HCT116 (cell line): ENCODE measurements around the gene SLC13A3. TPM values are rescaled to one million over a fixed set of nuclear protein-coding genes. Genes with fewer than 3 reads are reported as not detected.

Experiments used
- ATAC-seq: fragments of 200-7000 bp; cut with Tn5 transposase; 2 replicates; pipeline ENCODE4 v1.9.1; 2020; ENCODE audit warnings: mild to moderate bottlenecking, moderate library complexity
- Bru-seq: library from RNA; stranded (reverse); fragments of 400-500 nt; gene quantifications from one replicate; lab custom pipeline; 2021; lab: Mats Ljungman, UMichigan
- BruChase-seq, 2 experiments: library from RNA; stranded (reverse); fragments of 400-500 nt; gene quantifications; one replicate each; lab custom pipeline; 2021; lab: Mats Ljungman, UMichigan
- BruUV-seq: library from RNA; stranded (reverse); fragments of 400-500 nt; replicated peaks from 2 replicates; lab custom pipeline; 2021; lab: Mats Ljungman, UMichigan
- CTCF ChIA-PET: fragments of 300-600 bp; sonication (Branson Sonifier 250); formaldehyde crosslinking; loops from one replicate; lab custom pipeline; 2021; ENCODE audit warnings: antibody characterized with exemption; lab: Charles Lee
- POLR2A ChIA-PET: fragments of 300-600, 350-600 bp; sonication (Branson Sonifier 250); formaldehyde crosslinking; loops from one replicate; lab custom pipeline; 2021; ENCODE audit warnings: antibody characterized with exemption; lab: Charles Lee
- RAD21 ChIA-PET, 2 experiments: fragments of 300-600 bp; sonication (Branson Sonifier 250); formaldehyde crosslinking; loops; one replicate each; lab custom pipeline; 2023; ENCODE audit warnings: low total read pairs in 2 of 2; ENCODE audit not compliant: uncharacterized antibody in 2 of 2, unreplicated experiment in 2 of 2, low non-redundant PET in 1 of 2; lab: Charles Lee
- DNase-seq: peaks from one replicate; pipeline ENCODE4 v3.0.0-alpha.2; 2010; ENCODE audit warnings: low read depth, low spot score
- H2AFZ ChIP-seq: fragments of 200-600 bp; shearing (Covaris generic), sonication (generic); 2 replicates; pipeline ENCODE4 v1.6.1; 2017; ENCODE audit warnings: low read depth, mixed run types, mixed read lengths, antibody characterized with exemption, low read length; ENCODE audit not compliant: poor library complexity, severe bottlenecking
- H3K27ac ChIP-seq: 2 replicates; pipeline ENCODE4 v1.5.1; 2012; ENCODE audit warnings: low read depth, low read length
- H3K27me3 ChIP-seq: fragments of 200-600 bp; sonication (generic); 2 replicates; pipeline ENCODE4 v1.6.1; 2016; ENCODE audit warnings: mixed run types, low read length, mixed read lengths; ENCODE audit not compliant: insufficient read depth
- H3K36me3 ChIP-seq, 2 experiments: fragments of 200-500 bp in 1 of 2; fragments of 200-600 bp in 1 of 2; sonication (Bioruptor generic) in 1 of 2; sonication (generic) in 1 of 2; 2 replicates each; pipeline versions ENCODE4 v1.5.1 to v1.6.1; 2014 to 2016; ENCODE audit warnings: low read length in 2 of 2, inconsistent platforms in 1 of 2, mixed read lengths in 1 of 2, mixed run types in 1 of 2; ENCODE audit not compliant: insufficient read depth in 2 of 2, control insufficient read depth in 1 of 2
- H3K4me1 ChIP-seq, 2 experiments: fragments of 200-600 bp in 1 of 2; sonication (generic) in 1 of 2; 2 replicates each; pipeline versions ENCODE4 v1.5.1 to v1.6.1; 2012 to 2017; ENCODE audit warnings: low read length in 2 of 2, inconsistent platforms in 1 of 2, mild to moderate bottlenecking in 1 of 2, mixed read lengths in 1 of 2, mixed run types in 1 of 2, moderate library complexity in 1 of 2; ENCODE audit not compliant: insufficient read depth in 2 of 2, control insufficient read depth in 1 of 2
- H3K4me2 ChIP-seq: fragments of 200-600 bp; sonication (generic); 2 replicates; pipeline ENCODE4 v1.6.1; 2017; ENCODE audit warnings: mixed run types, low read length, mixed read lengths
- H3K4me3 ChIP-seq, 2 experiments: fragments of 200-600 bp in 1 of 2; sonication (generic) in 1 of 2; replicated peaks in 1 of 2; 2 replicates each; pipeline ENCODE4 v1.5.1; 2011 to 2016; ENCODE audit warnings: low read length in 2 of 2, control low read depth in 1 of 2, low read depth in 1 of 2, mild to moderate bottlenecking in 1 of 2, mixed read lengths in 1 of 2, mixed run types in 1 of 2
- H3K79me2 ChIP-seq: fragments of 200-600 bp; sonication (generic); 2 replicates; pipeline ENCODE4 v1.6.1; 2017; ENCODE audit warnings: mild to moderate bottlenecking, mixed run types, low read length, moderate library complexity, mixed read lengths; ENCODE audit not compliant: insufficient read depth
- H3K9ac ChIP-seq: fragments of 200-600 bp; sonication (generic); 2 replicates; pipeline ENCODE4 v1.6.1; 2016; ENCODE audit warnings: low read length, mixed read lengths
- H3K9me2 ChIP-seq: fragments of 200-600 bp; sonication (generic), shearing (Covaris generic); 2 replicates; pipeline ENCODE4 v1.6.1; 2017; ENCODE audit warnings: mixed run types, mild to moderate bottlenecking, moderate library complexity; ENCODE audit not compliant: insufficient read depth
- H3K9me3 ChIP-seq, 2 experiments: fragments of 200-500 bp in 1 of 2; fragments of 200-600 bp in 1 of 2; sonication (Bioruptor generic) in 1 of 2; sonication (generic) in 1 of 2; 2 replicates each; pipeline ENCODE4 v1.6.1; 2014 to 2017; ENCODE audit warnings: low read length in 2 of 2, mixed read lengths in 2 of 2, inconsistent platforms in 1 of 2, low read depth in 1 of 2, mild to moderate bottlenecking in 1 of 2, mixed run types in 1 of 2, moderate library complexity in 1 of 2; ENCODE audit not compliant: control insufficient read depth in 1 of 2, insufficient read depth in 1 of 2
- H4K20me1 ChIP-seq: fragments of 200-600 bp; sonication (generic), shearing (Covaris generic); 2 replicates; pipeline ENCODE4 v1.6.1; 2017; ENCODE audit warnings: mixed run types, mild to moderate bottlenecking, moderate library complexity; ENCODE audit not compliant: insufficient read depth
- ATF3 ChIP-seq: IDR thresholded peaks from 2 replicates; pipeline ENCODE4 v1.6.1; 2012
- EGR1 ChIP-seq: IDR thresholded peaks from 2 replicates; pipeline ENCODE4 v1.6.1; 2012; ENCODE audit warnings: low read depth
- ELF1 ChIP-seq: IDR thresholded peaks from 2 replicates; pipeline ENCODE4 v1.6.1; 2012; ENCODE audit warnings: low read depth, borderline replicate concordance
- EZH2phosphoT487 ChIP-seq: fragments of 200-600 bp; IDR thresholded peaks from 2 replicates; pipeline ENCODE4 v1.6.1; 2018; ENCODE audit warnings: antibody characterized with exemption, borderline replicate concordance
- MAX ChIP-seq: IDR thresholded peaks from 2 replicates; pipeline ENCODE4 v1.6.1; 2012
- POLR2A ChIP-seq: IDR thresholded peaks from 2 replicates; pipeline ENCODE4 v1.7.0; 2011; ENCODE audit warnings: borderline replicate concordance; ENCODE audit not compliant: insufficient read depth, insufficient read length; ENCODE audit errors: extremely low read depth
- REST ChIP-seq: IDR thresholded peaks from 2 replicates; pipeline ENCODE4 v1.6.1; 2012; ENCODE audit warnings: low read depth
- SP1 ChIP-seq: IDR thresholded peaks from 2 replicates; pipeline ENCODE4 v1.6.1; 2012; ENCODE audit warnings: low read depth
- SRF ChIP-seq: IDR thresholded peaks from 2 replicates; pipeline ENCODE4 v1.6.1; 2012; ENCODE audit warnings: low read depth
- TCF7L2 ChIP-seq: IDR thresholded peaks from 2 replicates; pipeline ENCODE4 v1.7.0; 2011; ENCODE audit warnings: borderline replicate concordance, inconsistent platforms; ENCODE audit not compliant: insufficient read depth, insufficient read length; ENCODE audit errors: extremely low read depth
- ZFX ChIP-seq: fragments of 450-650 bp; IDR thresholded peaks from 2 replicates; pipeline ENCODE4 v1.6.1; 2017
- ZNF274 ChIP-seq: fragments of 200-500 bp; sonication (Bioruptor generic); IDR thresholded peaks from 2 replicates; pipeline ENCODE4 v1.6.1; 2014; ENCODE audit warnings: mild to moderate bottlenecking, low read depth, low read length, inconsistent platforms
- intact Hi-C: fragments of 100-400 bp; cut with micrococcal nuclease; formaldehyde crosslinking; loops from 2 replicates; pipeline ENCODE4 v1.10.0; 2022
- long read RNA-seq: library from polyadenylated mRNA; unstranded; transcript quantifications from one replicate; pipeline ENCODE4 v2.0.0, GENCODE V29; 2021; ENCODE audit not compliant: unreplicated experiment
- polyA plus RNA-seq: library from polyadenylated mRNA; unstranded; fragments of >200 nt; gene quantifications from 2 replicates; pipeline ENCODE4 v1.2.1, GENCODE V29; 2012; ENCODE audit warnings: missing spikeins
- total RNA-seq: library from RNA; stranded (reverse); gene quantifications from one replicate; pipeline ENCODE4 v1.2.1, GENCODE V29; 2021; ENCODE audit not compliant: unreplicated experiment

The SLC13A3 gene
- not detected for total RNA-seq
- polyA plus RNA-seq: 0.10 and 0.21 TPM in 2 replicates
- Bru-seq, nascent RNA: percentile 19 among the genes with signal in this experiment
- percentile 26 among the genes with signal in this experiment for BruChase-seq, experiment 1, labeled RNA remaining after a 6-hour chase
- BruChase-seq, experiment 2, labeled RNA remaining after a 2-hour chase: percentile 26 among the genes with signal in this experiment
- long read RNA-seq: 0 reads

- CTCF ChIA-PET: no interaction called here
- Histone ChIP-seq H3K9me3 (no peaks in the 10 kb centered on the region), H3K9ac (no peak within 1 kb of the TSS), H3K4me2 (no peak within 1 kb of the TSS), H2AFZ (no peak within 1 kb of the TSS), H3K27ac (no peak within 1 kb of the TSS), H3K4me3 (no peak within 1 kb of the TSS), H3K4me1 (no peaks in the 10 kb centered on the region), H3K9me2 (no peaks in the 10 kb centered on the region), H3K79me2 (no peaks in the 10 kb centered on the region), H3K27me3 (peaks cover 33% of the 10 kb centered on the region), H3K36me3 (no peaks in the 10 kb centered on the region), H4K20me1 (no peaks in the 10 kb centered on the region)
- POLR2A ChIA-PET: no interaction called here
- no TSS peak for BruUV-seq
- TF ChIP-seq REST (no peak), ZFX (no peak), TCF7L2 (no peak), SRF (no peak), ZNF274 (no peak), ELF1 (no peak), POLR2A (no peak), EZH2phosphoT487 (no peak), EGR1 (no peak), SP1 (no peak), MAX (no peak), ATF3 (no peak)
- no peak for DNase-seq
- no peak for ATAC-seq
- intact Hi-C loops: no loop called here
- RAD21 ChIA-PET: no interaction called here
These were observed at the start of gene SLC13A3 for GRCh38 chr20:46651091-46651962. Gene SLC13A3, minus strand, starts transcription at chr20:46651459. Its CDS starts 38 bp downstream, at chr20:46651421.
